NCI-H2227 (cell line): ENCODE data around the gene CXCL16.
"Not testable (repeated sequence)": the region's sequence is repeated elsewhere in the genome, so short reads cannot be mapped to it uniquely, and the experiment has no call there.

Experiments
- DNase-seq: peaks from one replicate; lab custom pipeline; 2025; ENCODE audit not compliant: unreplicated experiment; lab: John Stamatoyannopoulos, UW

Gene CXCL16

GRCh38 chr17:4701116-4701515, 38.6 kb downstream of the CXCL16 start:
- no peak for DNase-seq

GRCh38 chr17:4699401-4700056, 40.2 kb downstream of the CXCL16 start:
- DNase-seq, result not testable (repeated sequence)

- DNase-seq, result no peak
Measured at GRCh38 chr17:4696437-4696805, 43.3 kb downstream of the CXCL16 start.

GRCh38 chr17:4693416-4693815, 46.3 kb downstream of the CXCL16 start:
- DNase-seq, result no peak

GRCh38 chr17:4691686-4692085, 48.0 kb downstream of the CXCL16 start:
- no peak for DNase-seq

- no peak for DNase-seq
Measured at GRCh38 chr17:4690745-4691144, 49.0 kb downstream of the CXCL16 start.

GRCh38 chr17:4689872-4690271, 49.9 kb downstream of the CXCL16 start:
- not testable (repeated sequence) for DNase-seq

GRCh38 chr17:4683739-4684138, 56.0 kb downstream of the CXCL16 start:
- DNase-seq, result not testable (repeated sequence)
